Stimulated activated CD4-positive, alpha-beta T cell treated with anti-CD3 and anti-CD28 coated beads, Interleukin-4, amount 100 ng/mL, for 1 hour (primary cell): ENCODE measurements around the gene PDXDC1.
"Not testable (repeated sequence)": the region's sequence is repeated elsewhere in the genome, so short reads cannot be mapped to it uniquely, and the experiment has no call there.

Experiments
- DNase-seq: peaks from one replicate; pipeline ENCODE4 v3.0.0-alpha.2; 2020

The PDXDC1 gene

GRCh38 chr16:15137514-15137913, 162.7 kb downstream of the PDXDC1 start:
- not testable (repeated sequence) for DNase-seq

DNA sequence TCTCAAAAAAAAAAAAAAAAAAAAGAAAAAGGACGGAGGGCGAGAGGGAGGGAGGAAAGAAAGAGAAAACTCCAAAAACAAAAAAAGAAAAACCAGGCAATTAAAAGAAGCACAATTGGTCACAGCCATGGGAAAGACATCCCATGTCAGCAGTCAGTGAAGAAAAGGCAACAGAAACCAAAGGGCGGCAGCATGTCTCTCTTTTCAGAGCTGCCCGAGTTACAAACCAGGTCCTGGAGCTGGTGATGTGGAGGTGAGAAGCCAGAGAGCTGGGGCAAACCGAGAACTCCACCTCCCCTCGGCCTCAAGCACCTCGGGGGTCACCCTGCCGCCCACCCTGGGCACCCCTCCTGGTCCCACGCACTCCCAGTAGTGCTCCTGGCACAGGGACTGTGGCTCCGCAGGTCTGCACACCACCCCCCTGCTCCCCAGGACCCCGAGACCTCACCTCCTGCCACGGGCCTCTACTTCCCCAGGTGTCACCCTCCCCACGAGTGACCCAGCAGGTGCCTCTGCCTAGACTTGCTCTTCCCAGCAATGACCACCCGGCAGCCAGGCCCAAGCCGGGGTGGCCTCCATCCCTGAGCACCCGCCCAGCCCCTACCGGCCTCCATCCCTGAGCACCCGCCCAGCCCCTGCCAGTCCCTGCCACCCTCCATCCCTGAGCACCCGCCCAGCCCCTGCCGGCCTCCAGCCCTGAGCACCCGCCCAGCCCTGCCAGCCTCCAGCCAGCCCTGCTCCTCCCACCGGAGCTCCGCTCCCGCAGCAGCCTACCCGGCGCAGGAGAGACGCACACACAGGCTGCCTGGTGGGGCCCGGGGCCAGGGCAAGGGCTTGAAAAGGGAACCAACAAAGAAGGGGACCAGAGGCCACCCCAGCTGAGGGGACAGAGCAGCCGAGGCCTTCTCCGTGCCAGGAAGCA, 165.9 kb downstream of the PDXDC1 start:
- DNase-seq = not testable (repeated sequence)

DNA sequence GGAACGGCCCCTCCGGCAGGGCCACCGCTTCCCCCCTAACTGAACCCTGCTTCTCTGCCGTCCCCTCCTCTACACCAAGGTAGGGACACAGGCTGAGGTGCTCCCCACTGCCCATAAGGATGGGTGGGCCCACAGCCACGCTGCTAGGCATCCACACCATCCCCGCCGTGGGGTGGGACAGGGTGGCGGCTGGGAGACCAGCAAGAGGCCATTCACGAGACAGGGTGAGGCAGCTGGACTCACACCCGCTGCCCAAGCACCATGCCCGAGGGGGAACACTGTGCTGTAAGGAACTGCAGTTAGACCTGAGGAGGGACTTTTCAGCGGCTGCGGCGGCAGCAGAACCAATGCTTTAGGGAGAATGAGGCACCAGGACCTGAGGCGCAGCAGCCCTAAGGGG, 166.8 kb downstream of the PDXDC1 start:
- DNase-seq = no peak

- not testable (repeated sequence) for DNase-seq
These were observed 167.5 kb downstream of the PDXDC1 start for GRCh38 chr16:15142107-15142890.

GRCh38 chr16:15142891-15143600, 168.2 kb downstream of the PDXDC1 start:
- DNase-seq = not testable (repeated sequence)

DNA sequence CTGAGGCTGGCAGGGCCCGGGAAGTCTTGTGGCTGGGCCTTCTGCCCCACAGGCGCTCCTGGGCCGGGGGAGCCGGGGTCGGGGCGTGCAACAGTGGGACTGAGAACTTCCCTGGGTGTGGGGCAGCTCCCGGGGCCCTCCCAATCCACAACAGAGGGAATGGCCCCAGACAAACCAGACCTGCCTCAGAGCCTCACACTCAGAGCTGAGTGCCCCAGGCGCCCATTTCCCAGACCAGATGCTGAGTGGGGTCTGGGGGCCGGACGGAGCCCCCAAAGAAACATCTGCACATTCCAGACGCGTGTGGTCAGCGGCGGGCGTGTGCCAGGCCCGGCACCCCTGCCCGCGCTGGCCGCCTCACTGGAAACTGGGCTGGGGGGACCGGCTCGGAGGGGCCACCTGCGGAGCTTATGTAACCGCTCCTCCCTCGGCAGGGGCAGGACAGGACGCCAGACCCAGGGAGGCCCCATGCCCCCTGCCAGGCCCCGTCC, 168.8 kb downstream of the PDXDC1 start:
- DNase-seq = not testable (repeated sequence)

GRCh38 chr16:15144092-15144631, 169.3 kb downstream of the PDXDC1 start:
- not testable (repeated sequence) for DNase-seq

- not testable (repeated sequence) for DNase-seq
These were observed 170.1 kb downstream of the PDXDC1 start for GRCh38 chr16:15144781-15145417.

GRCh38 chr16:15145418-15146263, 170.8 kb downstream of the PDXDC1 start:
- not testable (repeated sequence) for DNase-seq

- not testable (repeated sequence) for DNase-seq
These were observed 171.4 kb downstream of the PDXDC1 start for GRCh38 chr16:15146264-15146662.

- DNase-seq = not testable (repeated sequence)
These were observed 174.0 kb downstream of the PDXDC1 start for GRCh38 chr16:15148831-15149230.

GRCh38 chr16:15149260-15149659, 174.4 kb downstream of the PDXDC1 start:
- not testable (repeated sequence) for DNase-seq

GRCh38 chr16:15154005-15154404, 179.2 kb downstream of the PDXDC1 start:
- peak; percentile 31 for DNase-seq

DNA sequence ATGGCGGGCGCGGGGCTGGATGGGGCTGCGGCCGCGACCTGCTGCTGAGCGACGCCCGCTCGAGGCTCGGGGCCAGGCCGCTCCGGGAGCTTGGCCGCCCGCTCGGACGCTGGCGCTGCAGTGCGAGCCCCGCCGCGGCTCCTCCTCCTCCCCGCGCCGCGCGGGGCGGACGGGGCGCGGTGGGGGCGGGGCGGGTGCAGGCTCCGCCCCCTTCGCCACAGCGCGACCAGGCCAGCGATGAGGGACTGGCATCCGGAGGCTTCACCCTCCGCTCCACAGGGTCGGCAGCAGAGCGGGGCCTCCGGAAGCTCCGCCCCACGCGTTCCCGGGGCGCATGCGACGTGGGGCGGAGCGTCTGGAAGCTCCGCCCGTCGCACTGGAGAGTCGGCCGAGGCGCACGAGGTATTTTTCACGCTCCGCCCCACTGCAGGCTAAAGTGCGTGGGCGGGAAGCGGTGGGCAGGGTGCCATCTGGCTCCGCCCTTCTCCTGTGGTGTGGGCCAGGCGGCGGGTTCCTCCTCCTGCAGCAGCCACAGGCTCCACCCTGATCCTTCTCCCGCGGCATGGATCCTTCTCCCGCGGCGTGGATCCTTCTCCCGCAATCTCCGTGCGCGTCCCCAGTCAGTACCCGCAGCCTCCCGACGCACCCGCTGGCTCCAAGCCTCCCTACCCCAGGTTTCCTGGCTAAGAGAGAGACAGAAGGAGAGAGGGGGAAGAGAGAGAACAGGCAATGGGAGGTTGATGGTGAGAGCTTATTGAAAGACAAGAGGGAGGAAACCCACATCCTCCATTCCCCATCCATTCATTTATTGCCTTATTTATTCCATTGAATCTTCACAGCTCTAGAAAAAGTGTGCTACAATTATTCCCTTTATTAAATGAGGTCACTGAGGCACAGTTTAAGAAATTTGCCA, 180.1 kb downstream of the PDXDC1 start:
- peak; percentile 80 for DNase-seq

GRCh38 chr16:15157644-15158043, 182.8 kb downstream of the PDXDC1 start:
- DNase-seq = not testable (repeated sequence)

DNA sequence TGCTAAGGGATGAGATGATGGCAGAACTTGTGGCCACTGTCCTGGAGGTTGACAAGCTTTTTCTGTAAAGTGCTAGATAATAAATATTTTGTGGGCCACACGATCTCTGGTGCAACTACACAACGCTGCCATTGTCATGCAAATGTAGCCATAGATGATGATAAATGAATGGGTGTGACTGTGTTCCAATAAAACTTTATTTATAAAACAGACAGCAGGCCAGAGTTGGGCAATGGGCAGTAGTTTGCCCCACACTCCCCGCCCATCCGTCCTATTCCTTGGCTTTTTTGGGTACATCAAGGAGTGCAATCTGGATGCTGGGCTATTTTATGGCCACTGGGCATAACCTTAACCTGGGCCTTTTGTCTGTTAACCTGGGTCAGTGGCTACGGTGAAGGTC, 184.8 kb downstream of the PDXDC1 start:
- not testable (repeated sequence) for DNase-seq

GRCh38 chr16:15160571-15160970, 185.7 kb downstream of the PDXDC1 start:
- DNase-seq = not testable (repeated sequence)

DNA sequence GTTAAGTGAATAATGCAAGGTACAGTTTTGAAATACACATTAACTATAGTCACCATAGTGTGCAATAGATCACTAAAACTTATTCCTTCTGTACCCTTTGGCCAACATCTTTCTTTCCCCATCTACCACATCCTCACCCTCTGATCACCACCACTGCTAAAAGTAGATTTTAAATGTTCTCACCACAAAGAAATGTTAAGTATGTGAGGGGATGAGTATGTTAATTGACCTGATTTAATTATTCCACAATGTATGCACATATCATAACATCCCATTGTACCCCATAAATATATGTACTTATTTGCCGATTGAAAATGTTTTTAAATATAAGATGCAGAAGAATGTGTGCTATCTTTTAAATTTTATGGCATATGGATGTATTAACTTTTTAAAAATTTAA, 188.2 kb downstream of the PDXDC1 start:
- not testable (repeated sequence) for DNase-seq

- not testable (repeated sequence) for DNase-seq
These were observed 191.4 kb downstream of the PDXDC1 start for GRCh38 chr16:15166177-15166576.

DNA sequence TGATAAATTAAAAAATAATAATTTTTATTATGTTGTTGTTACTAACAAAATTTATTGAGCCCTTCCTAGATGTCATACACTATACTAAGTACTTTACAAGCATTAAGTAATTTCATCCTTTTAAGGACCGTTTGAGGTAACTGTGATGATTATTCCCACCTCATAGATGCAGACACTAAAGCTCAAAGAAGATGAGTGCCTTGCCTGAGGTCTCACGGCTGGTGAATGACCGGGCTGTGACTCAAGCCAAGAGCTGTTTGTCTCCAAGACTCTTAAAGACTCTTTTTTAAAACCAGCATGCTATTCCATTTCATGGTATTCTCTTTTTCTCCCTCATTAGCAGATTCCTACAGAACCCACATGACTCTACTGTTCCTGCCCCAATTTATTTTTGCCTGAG, 193.5 kb downstream of the PDXDC1 start:
- DNase-seq = not testable (repeated sequence)
